ENCODE measurements around the gene PUS1.

DNA sequence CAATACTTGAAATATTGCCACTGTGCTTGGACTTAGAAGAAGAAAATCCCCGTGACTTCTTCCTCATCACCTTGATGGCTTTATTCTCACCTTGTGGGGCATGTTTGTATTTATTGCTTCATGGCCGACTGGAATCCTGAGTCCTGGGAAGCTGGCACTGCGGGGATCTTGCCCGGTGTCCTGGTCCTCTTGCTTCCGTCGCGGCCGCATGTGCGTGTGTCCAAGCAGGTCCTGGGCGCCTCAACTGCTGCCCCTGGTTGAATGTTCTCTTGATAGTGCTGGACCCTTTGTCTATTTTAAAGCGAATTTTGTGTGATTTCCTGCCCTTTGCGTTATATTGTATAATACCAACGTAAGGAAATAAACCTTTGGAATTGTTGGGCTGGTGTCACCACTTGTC, 6.3 kb upstream of the PUS1 start:
- no peak for TF ChIP-seq POLR2A (IDR thresholded peaks at IDR 0.05)
- TF ChIP-seq, protein P1, sequence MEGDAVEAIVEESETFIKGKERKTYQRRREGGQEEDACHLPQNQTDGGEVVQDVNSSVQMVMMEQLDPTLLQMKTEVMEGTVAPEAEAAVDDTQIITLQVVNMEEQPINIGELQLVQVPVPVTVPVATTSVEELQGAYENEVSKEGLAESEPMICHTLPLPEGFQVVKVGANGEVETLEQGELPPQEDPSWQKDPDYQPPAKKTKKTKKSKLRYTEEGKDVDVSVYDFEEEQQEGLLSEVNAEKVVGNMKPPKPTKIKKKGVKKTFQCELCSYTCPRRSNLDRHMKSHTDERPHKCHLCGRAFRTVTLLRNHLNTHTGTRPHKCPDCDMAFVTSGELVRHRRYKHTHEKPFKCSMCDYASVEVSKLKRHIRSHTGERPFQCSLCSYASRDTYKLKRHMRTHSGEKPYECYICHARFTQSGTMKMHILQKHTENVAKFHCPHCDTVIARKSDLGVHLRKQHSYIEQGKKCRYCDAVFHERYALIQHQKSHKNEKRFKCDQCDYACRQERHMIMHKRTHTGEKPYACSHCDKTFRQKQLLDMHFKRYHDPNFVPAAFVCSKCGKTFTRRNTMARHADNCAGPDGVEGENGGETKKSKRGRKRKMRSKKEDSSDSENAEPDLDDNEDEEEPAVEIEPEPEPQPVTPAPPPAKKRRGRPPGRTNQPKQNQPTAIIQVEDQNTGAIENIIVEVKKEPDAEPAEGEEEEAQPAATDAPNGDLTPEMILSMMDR (IDR thresholded peaks at IDR 0.05 in 4 of 5, conservative IDR thresholded peaks at IDR 0.05 in 1 of 5) = no peak

Measured in gastrocnemius medialis (tissue), 4 donors.